M059J (cell line): ENCODE measurements around the gene UNK. TPM values are rescaled to one million over a fixed set of nuclear protein-coding genes. Genes with fewer than 3 reads are reported as not detected.
"Not testable (repeated sequence)": the region's sequence is repeated elsewhere in the genome, so short reads cannot be mapped to it uniquely, and the experiment has no call there.

Experiments
- DNase-seq: peaks from one replicate; pipeline ENCODE4 v3.0.0-alpha.2; 2012; ENCODE audit warnings: low read depth
- total RNA-seq: library from RNA; depleted of rRNA; stranded (reverse); fragments of >200 nt; shearing (Covaris generic); gene quantifications from 2 replicates; pipeline ENCODE4 v1.2.3, GENCODE V29; 2014

Gene UNK
- total RNA-seq, 1 experiment from 2014 or later: 26.7 TPM

- no peak for DNase-seq
Observed at GRCh38 chr17:75753514-75754377, 30.9 kb upstream of the UNK start.

- no peak for DNase-seq
Observed at GRCh38 chr17:75754378-75755204, 30.0 kb upstream of the UNK start.

GRCh38 chr17:75755205-75755901, 29.3 kb upstream of the UNK start:
- peak; percentile 52 for DNase-seq

GRCh38 chr17:75755990-75756389, 28.6 kb upstream of the UNK start:
- no peak for DNase-seq

- DNase-seq: no peak
Observed at GRCh38 chr17:75756451-75757085, 28.0 kb upstream of the UNK start.

GRCh38 chr17:75757086-75757681, 27.4 kb upstream of the UNK start:
- no peak for DNase-seq

GRCh38 chr17:75758131-75758905, 26.3 kb upstream of the UNK start:
- peak; percentile 18 for DNase-seq

GRCh38 chr17:75759457-75759856, 25.1 kb upstream of the UNK start:
- no peak for DNase-seq

GRCh38 chr17:75759978-75760640, 24.5 kb upstream of the UNK start:
- DNase-seq: not testable (repeated sequence)

- no peak for DNase-seq
Observed at GRCh38 chr17:75762513-75763268, 21.9 kb upstream of the UNK start.

GRCh38 chr17:75763269-75763607, 21.4 kb upstream of the UNK start:
- no peak for DNase-seq

- DNase-seq: no peak
Observed at GRCh38 chr17:75763613-75764416, 20.8 kb upstream of the UNK start.

- no peak for DNase-seq
Observed at GRCh38 chr17:75764417-75764710, 20.2 kb upstream of the UNK start.

- DNase-seq: peak; percentile 58
Observed at GRCh38 chr17:75764711-75765421, 19.7 kb upstream of the UNK start, which contains the start of gene GALK1. Gene GALK1, minus strand, starts transcription at chr17:75765192. Its CDS starts 56 bp downstream, at chr17:75765136.

GRCh38 chr17:75765981-75766380, 18.6 kb upstream of the UNK start:
- DNase-seq: no peak

- DNase-seq: no peak
Observed at GRCh38 chr17:75767881-75768280, 16.7 kb upstream of the UNK start.

- DNase-seq: no peak
Observed at GRCh38 chr17:75769536-75769935, 15.1 kb upstream of the UNK start.
